Nasal cavity respiratory epithelium epithelial cell of viscerocranial mucosa (primary cell): ENCODE measurements around the gene PDXP. TPM values are rescaled to one million over a fixed set of nuclear protein-coding genes. Genes with fewer than 3 reads are reported as not detected.

Source experiments
- total RNA-seq: library from RNA; depleted of rRNA; stranded (reverse); fragments of >200 nt; gene quantifications from 2 replicates; pipeline ENCODE4 v1.2.3, GENCODE V29; 2014

PDXP gene
- 3.5 and 3.8 TPM in 2 replicates for total RNA-seq

GRCh38 chr22:37658133-37659065 is at the start of gene PDXP:
PDXP (plus strand) TSS chr22:37658723; CDS start chr22:37658783, 60 bp downstream.

GRCh38 chr22:37639070-37639760 is 19.3 kb upstream of the PDXP start, which contains the start of gene SH3BP1:
SH3BP1 (plus strand) TSS chr22:37639669; CDS start chr22:37639788, 119 bp downstream.

GRCh38 chr22:37674951-37675929 is 16.7 kb downstream of the PDXP start, which contains the start of gene LGALS1:
LGALS1 (plus strand) TSS chr22:37675636; CDS start chr22:37675703, 67 bp downstream.

GRCh38 chr22:37686002-37686982 is 27.8 kb downstream of the PDXP start, which contains the start of gene NOL12:
NOL12 (plus strand) TSS chr22:37686343; CDS start chr22:37686393, 50 bp downstream.

GRCh38 chr22:37696657-37697537 is 38.4 kb downstream of the PDXP start, which contains the start of gene TRIOBP:
TRIOBP (plus strand) TSS chr22:37697048; CDS start chr22:37701366, 4,318 bp downstream.

Other genes with a start within 250 kb of the PDXP start
- gene ELFN2, start 231.2 kb upstream of the PDXP start, total RNA-seq = 0.68 and 1.1 TPM in 2 replicates
- 2.1 and 2.7 TPM in 2 replicates for gene MFNG, start 172.3 kb upstream of the PDXP start, total RNA-seq
- 15.7 and 20.4 TPM in 2 replicates for gene CARD10, start 139.3 kb upstream of the PDXP start, total RNA-seq
- 14.4 and 37.9 TPM in 2 replicates for gene CDC42EP1, start 98.2 kb upstream of the PDXP start, total RNA-seq
- gene LGALS2, start 78.6 kb upstream of the PDXP start, total RNA-seq = not detected in 2 replicates
- gene GGA1, start 49.9 kb upstream of the PDXP start, total RNA-seq = 31.4 and 56.5 TPM in 2 replicates
- 16.4 and 95.3 TPM in 2 replicates for gene SH3BP1, start 19.1 kb upstream of the PDXP start, total RNA-seq
- gene LGALS1, start 16.9 kb downstream of the PDXP start, total RNA-seq = 594 and 1,091 TPM in 2 replicates
- gene NOL12, start 27.6 kb downstream of the PDXP start, total RNA-seq = 26.5 and 33.2 TPM in 2 replicates
- gene TRIOBP, start 38.3 kb downstream of the PDXP start, total RNA-seq = 26.3 and 70.3 TPM in 2 replicates
- gene GCAT, start 149.2 kb downstream of the PDXP start, total RNA-seq = 8.5 and 31.8 TPM in 2 replicates
- gene GALR3, start 164.7 kb downstream of the PDXP start, total RNA-seq = 0.07 TPM in 1 of 2 replicates, not detected in the other
- 14.4 and 21.1 TPM in 2 replicates for gene ANKRD54, start 185.6 kb downstream of the PDXP start, total RNA-seq
- gene EIF3L, start 190.7 kb downstream of the PDXP start, total RNA-seq = 387 and 417 TPM in 2 replicates
- 231 and 366 TPM in 2 replicates for gene MICALL1, start 247.6 kb downstream of the PDXP start, total RNA-seq